Uterus (tissue), 2 donors: Measurements from ENCODE around the gene RRP1.

ENCODE experiments used
- CTCF ChIP-seq, 4 experiments: fragments of 200-600 bp in 2 of 4; fragments of 450-650 bp in 2 of 4; sonication (generic) in 2 of 4; IDR thresholded peaks; one replicate each; pipeline ENCODE4 v1.5.1; 2016 to 2019; ENCODE audit warnings: antibody characterized with exemption in 4 of 4, mild to moderate bottlenecking in 2 of 4, moderate library complexity in 1 of 4
- POLR2A ChIP-seq, 2 donors: fragments of 450-650 bp; IDR thresholded peaks; one replicate each; pipeline ENCODE4 v1.6.1; 2016; ENCODE audit warnings: antibody characterized with exemption in 2 of 2, mild to moderate bottlenecking in 1 of 2, moderate library complexity in 1 of 2

GRCh38 chr21:43800124-43800523 is 10.7 kb downstream of the RRP1 start:
- TF ChIP-seq CTCF (IDR thresholded peaks at IDR 0.05) = no peak
- TF ChIP-seq POLR2A (IDR thresholded peaks at IDR 0.05) = no peak
